HG03045 (cell line): ENCODE measurements around the gene UBE2M.
A peak's percentile ranks its signal among the peaks of the same experiment; 100 is the strongest.

Experiments used
- ATAC-seq: cut with Tn5 transposase; IDR thresholded peaks from one replicate; pipeline ENCODE4 v1.9.1; 2021; ENCODE audit warnings: mild to moderate bottlenecking, moderate library complexity; ENCODE audit not compliant: unreplicated experiment

Gene UBE2M

GRCh38 chr19:58571575-58571947 lies 13.2 kb upstream of the UBE2M start:
- no peak for ATAC-seq

GRCh38 chr19:58570770-58571574 lies 12.6 kb upstream of the UBE2M start:
- ATAC-seq, result no peak

DNA sequence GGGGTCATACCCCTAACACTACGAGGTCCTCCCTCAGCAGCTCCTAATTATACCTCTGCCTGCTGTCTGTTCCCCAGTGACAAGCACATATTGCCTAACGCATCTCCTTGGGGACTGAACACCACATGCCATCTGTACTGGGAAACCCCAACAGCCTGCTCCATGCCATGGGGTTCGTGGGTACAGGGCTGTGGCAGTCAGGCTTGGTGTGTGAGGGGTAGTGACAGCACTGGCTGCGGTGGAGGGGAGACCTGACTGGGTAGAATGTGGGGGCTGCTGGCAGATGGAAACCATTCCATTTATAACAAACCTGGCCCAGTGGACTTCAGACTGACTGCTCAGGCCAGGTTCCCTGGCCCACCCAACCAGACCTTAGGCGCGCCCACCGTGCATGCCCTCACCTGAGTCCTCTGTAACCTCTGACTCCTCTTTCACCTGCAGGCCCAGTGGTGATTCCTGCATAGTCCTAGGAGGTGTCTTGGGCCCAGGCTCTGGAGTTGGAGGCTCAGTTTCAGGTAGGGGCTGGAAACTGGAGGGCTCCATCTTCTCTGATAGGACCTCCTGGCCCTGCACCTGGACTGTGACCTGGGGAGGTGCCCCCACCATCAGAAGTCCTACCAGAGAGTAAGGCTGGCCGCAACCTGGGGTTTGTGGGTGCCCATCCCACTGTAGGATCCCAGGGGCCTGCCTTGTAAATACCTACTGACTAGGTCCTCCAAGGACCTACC lies 11.7 kb upstream of the UBE2M start:
- no peak for ATAC-seq

DNA sequence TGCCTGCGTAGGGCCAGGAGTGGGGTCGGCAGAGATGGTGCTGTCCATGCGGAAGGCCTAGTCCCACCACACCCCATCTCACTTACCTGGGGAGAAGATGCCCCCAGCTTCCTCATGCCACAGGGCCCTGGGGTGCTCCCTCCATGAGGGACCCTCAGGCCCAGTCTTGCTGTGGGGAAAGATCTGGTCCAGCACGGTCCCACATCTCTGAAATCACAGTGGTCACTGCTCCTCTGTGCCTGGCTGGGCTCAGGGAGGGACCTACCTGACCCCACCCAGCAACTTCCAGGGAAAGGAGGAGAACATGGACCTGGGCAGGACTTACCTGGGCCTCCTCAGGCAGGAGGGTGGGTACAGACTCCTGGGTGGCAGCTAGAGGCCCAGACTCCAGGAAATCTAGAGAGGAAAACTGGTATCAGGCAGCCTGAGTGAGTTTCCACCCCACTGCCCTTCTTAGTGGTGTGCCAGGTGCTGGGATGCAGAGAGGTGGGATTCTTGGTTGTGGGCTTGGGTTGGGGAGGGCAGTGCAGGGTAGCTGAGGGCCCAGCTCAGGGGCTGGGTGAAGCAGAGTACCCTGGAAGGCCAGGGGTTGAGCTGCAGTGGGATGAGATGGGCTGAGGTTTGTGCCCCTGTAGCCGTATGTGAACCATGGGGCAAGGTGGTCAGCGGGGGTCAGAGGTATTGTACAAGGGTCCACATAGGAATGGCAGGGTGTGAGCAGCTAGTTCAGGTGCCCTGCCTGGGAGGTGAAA lies 11.0 kb upstream of the UBE2M start:
- ATAC-seq, result no peak

DNA sequence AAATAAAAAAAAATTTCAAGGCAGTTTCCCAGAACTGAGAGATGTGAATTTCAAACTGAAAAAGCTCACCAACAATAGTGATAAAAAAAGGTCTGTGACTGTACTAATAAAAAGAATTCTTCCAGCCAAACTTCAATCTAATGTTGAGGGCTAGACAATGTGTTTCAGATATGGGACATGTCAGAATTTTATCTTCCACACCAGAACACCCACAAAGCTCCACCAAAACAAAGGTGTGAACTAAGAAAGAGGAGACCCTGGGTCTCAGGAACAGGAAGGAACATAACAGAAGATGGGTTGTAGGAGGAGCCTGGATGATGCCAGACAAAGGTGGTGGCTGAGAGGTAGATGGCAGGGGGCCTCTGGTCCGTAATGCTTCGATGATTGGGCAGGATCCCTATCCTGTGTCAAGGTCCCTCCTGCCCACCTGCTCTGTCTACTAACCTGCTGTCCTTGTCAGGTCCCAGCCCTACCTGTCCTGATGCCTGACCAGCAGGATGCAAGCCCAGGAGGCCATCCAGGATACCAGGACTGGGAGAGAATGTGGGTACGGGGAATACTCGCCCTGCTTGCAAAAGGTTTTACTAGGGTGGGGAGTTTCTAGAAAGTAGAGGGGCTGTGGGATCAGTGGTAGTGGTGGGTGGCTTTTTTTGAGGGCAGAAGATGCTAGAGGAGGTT lies 10.2 kb upstream of the UBE2M start:
- no peak for ATAC-seq

DNA sequence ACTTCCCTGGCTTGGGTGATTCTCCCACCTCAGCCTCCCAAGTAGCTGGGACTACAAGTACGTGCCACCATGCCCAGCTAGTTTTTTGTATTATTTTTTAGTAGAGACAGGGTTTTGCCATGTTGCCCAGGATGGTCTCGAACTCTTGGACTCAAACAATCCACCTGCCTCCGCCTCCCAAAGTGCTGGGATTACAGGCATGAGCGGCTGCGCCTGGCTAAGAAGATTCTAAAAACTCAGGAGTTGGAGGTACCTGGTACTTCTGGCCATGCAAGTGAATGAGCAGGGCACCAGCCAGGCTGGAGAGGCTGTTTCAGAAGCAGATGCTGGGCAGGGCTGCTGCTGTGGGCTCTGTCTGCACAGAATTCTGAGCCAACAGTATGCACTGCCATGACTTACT lies 8.6 kb upstream of the UBE2M start:
- no peak for ATAC-seq

GRCh38 chr19:58563823-58564222 lies 5.4 kb upstream of the UBE2M start:
- no peak for ATAC-seq

DNA sequence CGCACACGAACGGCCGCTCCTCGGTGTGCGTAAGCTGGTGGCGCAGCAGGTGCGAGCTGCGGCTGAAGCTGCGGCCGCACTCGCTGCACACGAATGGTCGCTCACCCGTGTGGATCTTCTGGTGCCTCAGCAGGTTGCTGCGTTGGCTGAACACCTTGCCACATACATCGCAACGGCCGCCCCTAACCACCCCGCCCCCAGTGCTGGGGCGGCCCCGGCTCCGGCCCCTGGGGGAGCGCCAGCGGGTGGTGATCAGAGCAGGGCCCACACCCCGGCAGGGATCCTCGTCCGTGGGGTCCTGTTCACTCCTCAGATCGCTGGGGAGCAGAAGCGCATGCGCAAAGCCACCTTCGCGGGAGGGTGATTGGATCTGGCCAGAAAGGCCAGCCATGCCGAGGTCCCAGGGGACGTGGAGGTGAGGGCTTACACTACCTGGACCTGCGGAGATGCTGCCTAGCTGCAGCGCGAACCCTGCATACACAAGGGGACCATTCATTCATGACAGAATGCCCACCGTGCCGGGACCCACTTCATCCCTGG lies 4.7 kb upstream of the UBE2M start:
- ATAC-seq, result no peak

DNA sequence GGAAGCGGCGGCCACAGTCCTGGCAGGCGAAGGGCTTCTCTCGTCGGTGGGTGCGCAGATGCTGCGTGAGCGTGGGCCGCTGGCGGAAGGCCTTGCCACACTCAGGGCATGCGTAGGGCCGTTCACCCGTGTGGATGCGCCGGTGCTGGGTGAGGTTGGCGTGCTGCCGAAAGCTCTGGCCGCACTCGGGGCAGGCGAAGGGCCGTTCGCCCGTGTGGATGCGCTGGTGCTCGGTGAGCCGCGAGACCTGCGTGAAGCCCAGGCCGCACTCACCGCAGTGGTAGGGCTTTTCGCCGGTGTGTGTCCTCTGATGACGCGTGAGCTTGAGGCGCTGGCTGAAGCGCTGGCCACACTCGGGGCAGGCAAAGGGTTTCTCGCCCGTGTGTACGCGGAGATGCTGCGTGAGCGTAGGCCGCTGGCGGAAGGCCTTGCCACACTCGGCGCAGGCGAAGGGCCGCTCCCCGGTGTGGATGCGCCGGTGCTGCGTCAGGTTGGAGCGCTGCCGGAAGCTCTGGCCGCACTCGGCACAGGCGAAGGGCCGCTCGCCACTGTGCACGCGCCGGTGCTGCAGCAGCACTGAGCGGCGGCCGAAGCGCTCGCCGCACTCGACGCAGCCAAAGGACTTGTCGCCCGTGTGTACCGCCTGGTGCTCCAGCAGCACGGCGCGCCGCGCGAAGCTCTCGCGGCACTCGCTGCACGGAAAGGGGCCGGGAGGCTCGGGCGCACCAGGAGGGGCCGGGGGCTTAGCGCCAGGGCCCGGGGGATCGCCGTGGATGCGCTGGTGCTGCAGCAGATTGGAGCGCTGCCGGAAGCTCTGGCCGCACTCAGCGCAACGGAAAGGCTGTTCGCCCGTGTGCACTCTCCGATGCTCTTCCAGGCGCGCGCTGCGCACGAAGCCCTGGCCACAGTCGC lies 4.0 kb upstream of the UBE2M start:
- no peak for ATAC-seq

- ATAC-seq, result no peak
Measured at GRCh38 chr19:58561373-58562121, 3.1 kb upstream of the UBE2M start.

GRCh38 chr19:58560921-58561320 lies 2.5 kb upstream of the UBE2M start:
- ATAC-seq, result no peak

GRCh38 chr19:58560007-58560887 lies 1.8 kb upstream of the UBE2M start:
- no peak for ATAC-seq

- peak; percentile 24 for ATAC-seq
Measured at GRCh38 chr19:58559275-58560006, 1.0 kb upstream of the UBE2M start.

- peak; percentile 60 for ATAC-seq
Measured at GRCh38 chr19:58558623-58559274, 338 bp upstream of the UBE2M start.

- no peak for ATAC-seq
Measured at GRCh38 chr19:58557221-58558065, 968 bp downstream of the UBE2M start.

- ATAC-seq, result no peak
Measured at GRCh38 chr19:58556622-58557220, 1.7 kb downstream of the UBE2M start.
